HG02623 (cell line): ENCODE data around the gene SHQ1.
"Not testable (repeated sequence)": the region's sequence is repeated elsewhere in the genome, so short reads cannot be mapped to it uniquely, and the experiment has no call there.

Source experiments
- ATAC-seq: cut with Tn5 transposase; IDR thresholded peaks from one replicate; pipeline ENCODE4 v1.9.1; 2021; ENCODE audit warnings: moderate library complexity; ENCODE audit not compliant: unreplicated experiment

SHQ1 gene

GRCh38 chr3:72722930-72723726 lies 125.1 kb downstream of the SHQ1 start:
- no peak for ATAC-seq

- ATAC-seq: no peak
These were observed 126.4 kb downstream of the SHQ1 start for GRCh38 chr3:72721683-72722381.

GRCh38 chr3:72720566-72720965 lies 127.7 kb downstream of the SHQ1 start:
- no peak for ATAC-seq

- ATAC-seq: no peak
These were observed 129.1 kb downstream of the SHQ1 start for GRCh38 chr3:72719137-72719536.

- not testable (repeated sequence) for ATAC-seq
These were observed 134.1 kb downstream of the SHQ1 start for GRCh38 chr3:72714135-72714534.

- not testable (repeated sequence) for ATAC-seq
These were observed 137.8 kb downstream of the SHQ1 start for GRCh38 chr3:72710471-72710870.

GRCh38 chr3:72708441-72708840 lies 139.8 kb downstream of the SHQ1 start:
- ATAC-seq: no peak

GRCh38 chr3:72702997-72703396 lies 145.2 kb downstream of the SHQ1 start:
- ATAC-seq: no peak

GRCh38 chr3:72702390-72702789 lies 145.9 kb downstream of the SHQ1 start:
- ATAC-seq: no peak

GRCh38 chr3:72700106-72700505 lies 148.1 kb downstream of the SHQ1 start:
- no peak for ATAC-seq

- no peak for ATAC-seq
These were observed 148.6 kb downstream of the SHQ1 start for GRCh38 chr3:72699631-72700030.
